ENCODE data around the gene CTCF. TPM values are rescaled to one million over a fixed set of nuclear protein-coding genes. Genes with fewer than 3 reads are reported as not detected.
A peak's percentile ranks its signal among the peaks of the same experiment; 100 is the strongest.

CTCF gene
- total and polyA plus RNA-seq, 10 of the 15 experiments (the other 5 are each of a cell fraction or from before 2014, with no cell fraction given): 9.1 to 55.0 (median 41.8) TPM

- TF ChIP-seq ETV6 (conservative IDR thresholded peaks at IDR 0.05 in 1 of 2, IDR thresholded peaks at IDR 0.05 in 1 of 2; ENCODE audit: borderline replicate concordance in 1 of 2, low read depth in 1 of 2) (no peak), ZBTB4 (CRISPR knock-in tag; IDR thresholded peaks at IDR 0.05) (no peak), PAX8 (IDR thresholded peaks at IDR 0.05) (no peak), EP300 (IDR thresholded peaks at IDR 0.05; ENCODE audit: borderline replicate concordance in 1 of 2, control insufficient read depth in 1 of 2, low read depth in 2 of 2, low read length in 2 of 2) (no peak), ZNF207 (IDR thresholded peaks at IDR 0.05; ENCODE audit: borderline replicate concordance) (no peak), CEBPB (IDR thresholded peaks at IDR 0.05; ENCODE audit: borderline replicate concordance in 1 of 2, low read depth in 2 of 2, low read length in 2 of 2) (no peak), RCOR1 (conservative IDR thresholded peaks at IDR 0.05; ENCODE audit: low read depth, low read length) (no peak), CEBPZ (IDR thresholded peaks at IDR 0.05; ENCODE audit: low read depth, low read length) (no peak), FOXM1 (IDR thresholded peaks at IDR 0.05; ENCODE audit: low read depth, low read length) (no peak), CBFB (IDR thresholded peaks at IDR 0.05; ENCODE audit: low read depth) (no peak), SPI1 (IDR thresholded peaks at IDR 0.05; ENCODE audit: borderline replicate concordance, insufficient read depth, low read depth, low read length) (peak; percentile 95), EGR1 (IDR thresholded peaks at IDR 0.05; ENCODE audit: borderline replicate concordance in 1 of 2, low read depth in 2 of 2, low read length in 2 of 2) (no peak), KAT2A (conservative IDR thresholded peaks at IDR 0.05; ENCODE audit: control insufficient read depth, low read depth, low read length) (no peak), NBN (IDR thresholded peaks at IDR 0.05) (0 out of 2 replicates have a peak, but pooled peaks have one; percentile 24), YY1 (IDR thresholded peaks at IDR 0.05; ENCODE audit: low read depth, low read length) (no peak), PKNOX1 (IDR thresholded peaks at IDR 0.05) (no peak), ATF2 (IDR thresholded peaks at IDR 0.05; ENCODE audit: low read length) (no peak), EED (IDR thresholded peaks at IDR 0.05; ENCODE audit: low read depth) (peak; percentile 71; the same call in 1 of the 2 replicates), TARDBP (IDR thresholded peaks at IDR 0.05; ENCODE audit: borderline replicate concordance) (no peak), WRNIP1 (IDR thresholded peaks at IDR 0.05; ENCODE audit: borderline replicate concordance, low read depth, low read length) (no peak), POLR2AphosphoS5 (IDR thresholded peaks at IDR 0.05; ENCODE audit: low read length) (no peak)
These were observed 44.5 kb upstream of the CTCF start (continued) for GRCh38 chr16:67517661-67518423.
